Adrenal gland (tissue), 5 donors: ENCODE measurements around the gene INPP4A.

ENCODE experiments used
- CTCF ChIP-seq, 6 experiments: fragments of 450-650 bp in 4 of 6; fragments of 200-600 bp in 2 of 6; sonication (generic) in 1 of 6; IDR thresholded peaks; 1 replicate in 5 of 6; 2 replicates in 1 of 6; pipeline versions ENCODE4 v1.5.1 to v1.8.0; 2016 to 2021; ENCODE audit warnings: antibody characterized with exemption in 6 of 6, mild to moderate bottlenecking in 2 of 6, moderate library complexity in 1 of 6
- POLR2A ChIP-seq, 2 donors: fragments of 450-650 bp; IDR thresholded peaks; one replicate each; pipeline ENCODE4 v1.6.1; 2017; ENCODE audit warnings: antibody characterized with exemption in 2 of 2, mild to moderate bottlenecking in 2 of 2, moderate library complexity in 1 of 2
- donor health status: DM: no; HTN: no; CAD: no.

- peak in 2 of 6 experiments; percentile 19 to 47 for TF ChIP-seq CTCF (IDR thresholded peaks at IDR 0.05)
- TF ChIP-seq POLR2A (IDR thresholded peaks at IDR 0.05), result peak; percentile 45 to 49
Observed at GRCh38 chr2:98444436-98445176, at the start of gene INPP4A.
